PFSK-1 (cell line): Measurements from ENCODE around the gene PDE8A.

ENCODE experiments used
- FOXP2 ChIP-seq: optimal IDR thresholded peaks from 2 replicates; pipeline ENCODE3; 2011; ENCODE audit warnings: borderline replicate concordance, control low read depth, inconsistent platforms; ENCODE audit not compliant: insufficient read depth; ENCODE audit errors: extremely low read length, extremely low read depth
- POLR2AphosphoS5 ChIP-seq: IDR thresholded peaks from 2 replicates; pipeline ENCODE4 v1.6.1; 2012; ENCODE audit warnings: low read depth, mild to moderate bottlenecking, control low read depth, low read length, moderate library complexity
- SIN3A ChIP-seq: IDR thresholded peaks from 2 replicates; pipeline ENCODE4 v1.6.1; 2012; ENCODE audit warnings: mild to moderate bottlenecking, low read length, moderate library complexity, borderline replicate concordance; ENCODE audit not compliant: insufficient read depth
- TAF1 ChIP-seq: IDR thresholded peaks from 2 replicates; pipeline ENCODE4 v1.6.1; 2012; ENCODE audit warnings: low read length, control low read depth, borderline replicate concordance; ENCODE audit not compliant: insufficient read depth
- TF ChIP-seq, protein P1 (sequence below), 2 experiments: IDR thresholded peaks; 2 replicates each; pipeline versions ENCODE4 v1.6.1 to v1.8.0; 2011 to 2012; ENCODE audit warnings: low read depth in 2 of 2, low read length in 2 of 2, control low read depth in 1 of 2, inconsistent platforms in 1 of 2, mild to moderate bottlenecking in 1 of 2, moderate library complexity in 1 of 2; ENCODE audit not compliant: insufficient read depth in 1 of 2

PDE8A gene

DNA sequence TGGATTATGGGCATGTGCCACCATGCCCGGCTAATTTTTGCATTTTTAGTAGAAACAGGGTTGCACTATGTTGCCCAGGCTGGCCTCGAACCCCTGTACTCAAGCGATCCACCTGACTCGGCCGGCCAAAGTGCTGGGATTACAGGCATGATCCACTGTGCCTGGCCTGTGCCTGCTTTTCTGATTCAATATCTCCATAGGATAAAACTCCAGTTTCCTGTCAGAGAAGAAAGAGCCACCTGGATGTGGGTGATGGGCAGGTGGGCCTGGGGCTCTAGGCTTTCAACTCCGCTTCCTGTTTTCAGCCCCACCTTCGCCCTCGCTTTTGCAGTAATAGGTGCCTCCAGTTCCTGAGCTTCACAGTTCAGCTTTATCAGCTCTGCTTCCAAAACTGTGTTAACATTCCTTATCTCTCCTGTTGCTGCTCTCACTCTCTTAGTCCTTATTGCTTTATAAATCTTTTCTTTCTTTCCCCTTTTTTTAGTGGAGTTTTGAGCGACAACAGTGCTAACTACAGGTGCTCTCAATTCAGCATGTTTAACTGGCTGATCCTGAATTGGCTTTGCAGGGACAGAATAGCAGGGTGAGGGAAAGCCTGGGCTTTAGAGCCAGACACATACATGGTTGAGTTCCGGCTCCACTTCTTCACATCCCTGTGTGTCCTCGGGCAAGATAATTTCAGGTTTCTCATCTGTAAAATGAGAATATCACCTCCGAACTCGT is 21.1 kb upstream of the PDE8A start:
- no peak for TF ChIP-seq SIN3A
- TF ChIP-seq FOXP2: no peak
- TF ChIP-seq POLR2AphosphoS5: no peak
- TF ChIP-seq TAF1: no peak
- TF ChIP-seq, protein P1, sequence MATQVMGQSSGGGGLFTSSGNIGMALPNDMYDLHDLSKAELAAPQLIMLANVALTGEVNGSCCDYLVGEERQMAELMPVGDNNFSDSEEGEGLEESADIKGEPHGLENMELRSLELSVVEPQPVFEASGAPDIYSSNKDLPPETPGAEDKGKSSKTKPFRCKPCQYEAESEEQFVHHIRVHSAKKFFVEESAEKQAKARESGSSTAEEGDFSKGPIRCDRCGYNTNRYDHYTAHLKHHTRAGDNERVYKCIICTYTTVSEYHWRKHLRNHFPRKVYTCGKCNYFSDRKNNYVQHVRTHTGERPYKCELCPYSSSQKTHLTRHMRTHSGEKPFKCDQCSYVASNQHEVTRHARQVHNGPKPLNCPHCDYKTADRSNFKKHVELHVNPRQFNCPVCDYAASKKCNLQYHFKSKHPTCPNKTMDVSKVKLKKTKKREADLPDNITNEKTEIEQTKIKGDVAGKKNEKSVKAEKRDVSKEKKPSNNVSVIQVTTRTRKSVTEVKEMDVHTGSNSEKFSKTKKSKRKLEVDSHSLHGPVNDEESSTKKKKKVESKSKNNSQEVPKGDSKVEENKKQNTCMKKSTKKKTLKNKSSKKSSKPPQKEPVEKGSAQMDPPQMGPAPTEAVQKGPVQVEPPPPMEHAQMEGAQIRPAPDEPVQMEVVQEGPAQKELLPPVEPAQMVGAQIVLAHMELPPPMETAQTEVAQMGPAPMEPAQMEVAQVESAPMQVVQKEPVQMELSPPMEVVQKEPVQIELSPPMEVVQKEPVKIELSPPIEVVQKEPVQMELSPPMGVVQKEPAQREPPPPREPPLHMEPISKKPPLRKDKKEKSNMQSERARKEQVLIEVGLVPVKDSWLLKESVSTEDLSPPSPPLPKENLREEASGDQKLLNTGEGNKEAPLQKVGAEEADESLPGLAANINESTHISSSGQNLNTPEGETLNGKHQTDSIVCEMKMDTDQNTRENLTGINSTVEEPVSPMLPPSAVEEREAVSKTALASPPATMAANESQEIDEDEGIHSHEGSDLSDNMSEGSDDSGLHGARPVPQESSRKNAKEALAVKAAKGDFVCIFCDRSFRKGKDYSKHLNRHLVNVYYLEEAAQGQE (IDR thresholded peaks at IDR 0.05; ENCODE audit: insufficient read depth in 1 of 2, low read depth in 2 of 2, low read length in 2 of 2): no peak

DNA sequence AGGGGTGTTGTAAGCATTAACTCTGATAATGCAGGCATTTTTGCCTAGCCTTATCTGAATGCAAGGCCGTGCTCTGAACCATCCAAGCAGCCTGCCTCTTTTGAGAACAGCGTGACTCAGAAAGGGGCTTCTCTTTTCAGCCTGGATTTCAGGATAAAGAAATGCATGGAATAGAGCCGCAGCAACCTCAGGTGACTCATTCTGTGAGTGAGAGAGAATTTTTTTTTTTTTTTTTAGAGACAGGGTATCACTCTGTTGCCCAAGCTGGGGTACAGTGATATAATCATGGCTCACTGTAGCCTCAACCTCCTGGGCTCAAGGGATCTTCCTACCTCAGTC is 20.6 kb upstream of the PDE8A start:
- no peak for TF ChIP-seq POLR2AphosphoS5
- TF ChIP-seq TAF1: no peak
- TF ChIP-seq FOXP2: no peak
- no peak for TF ChIP-seq SIN3A
- TF ChIP-seq, protein P1 (IDR thresholded peaks at IDR 0.05; ENCODE audit: insufficient read depth in 1 of 2, low read depth in 2 of 2, low read length in 2 of 2): no peak

DNA sequence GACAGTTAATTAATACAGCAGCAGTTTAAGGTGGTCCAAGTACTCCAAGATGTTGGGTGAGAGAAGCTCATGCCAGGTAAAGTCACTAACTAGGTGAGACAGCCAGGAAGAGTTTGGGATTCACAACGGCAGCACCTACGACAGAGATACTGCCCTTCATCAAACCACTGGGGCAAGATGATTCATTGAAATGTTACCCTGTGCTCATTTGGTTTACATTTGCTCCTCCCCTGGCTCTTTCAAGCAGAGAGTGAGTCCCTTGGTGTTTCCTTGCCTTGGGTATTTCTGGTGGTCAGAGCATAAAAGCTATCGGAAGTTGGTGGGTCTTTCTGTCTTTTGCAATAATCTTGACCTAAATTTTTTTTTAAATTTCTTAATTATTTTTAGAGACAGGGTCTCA is 19.9 kb upstream of the PDE8A start:
- TF ChIP-seq FOXP2: no peak
- TF ChIP-seq SIN3A: no peak
- TF ChIP-seq POLR2AphosphoS5: no peak
- TF ChIP-seq, protein P1 (IDR thresholded peaks at IDR 0.05; ENCODE audit: insufficient read depth in 1 of 2, low read depth in 2 of 2, low read length in 2 of 2): no peak
- no peak for TF ChIP-seq TAF1

DNA sequence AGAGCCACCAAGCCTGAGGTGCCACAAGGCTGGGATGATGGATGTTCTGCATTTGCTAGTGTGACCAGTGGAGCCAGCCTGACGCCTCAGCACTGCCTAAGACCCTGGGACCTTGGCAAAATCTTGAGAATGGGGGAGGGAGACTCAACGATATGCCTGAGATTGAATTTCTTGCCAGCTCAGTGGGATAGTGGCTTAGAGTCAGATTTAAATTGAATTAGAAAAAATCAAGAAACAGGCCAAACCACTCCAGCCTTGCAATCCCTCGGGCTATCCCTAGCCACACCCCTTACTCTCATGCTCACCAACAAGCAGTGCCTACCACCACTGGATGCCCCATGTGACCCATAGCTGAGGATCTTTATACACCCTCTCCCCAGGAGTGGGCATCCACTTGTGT is 18.7 kb upstream of the PDE8A start:
- TF ChIP-seq FOXP2 (no peak), SIN3A (no peak), POLR2AphosphoS5 (no peak), TAF1 (no peak)
- TF ChIP-seq, protein P1 (IDR thresholded peaks at IDR 0.05; ENCODE audit: insufficient read depth in 1 of 2, low read depth in 2 of 2, low read length in 2 of 2): no peak

DNA sequence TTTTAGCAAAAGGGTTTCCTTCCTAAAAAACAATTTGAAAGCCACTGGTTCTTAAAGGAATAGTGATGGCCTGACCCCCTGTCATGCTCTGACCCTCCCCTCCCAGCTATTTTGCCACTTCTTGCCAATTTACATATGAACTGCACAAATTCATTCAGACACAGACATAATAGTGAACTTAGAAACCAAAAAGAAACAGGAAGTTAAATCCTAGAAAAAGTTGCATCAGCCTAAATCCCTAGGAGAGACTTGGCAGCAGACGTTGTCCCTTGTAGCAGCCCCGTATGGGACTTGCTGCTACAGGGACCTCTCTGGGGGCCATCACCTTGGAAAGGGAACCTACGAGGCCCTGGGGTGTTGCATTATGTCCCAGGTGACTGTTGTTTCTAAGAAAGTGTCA is 14.3 kb upstream of the PDE8A start:
- TF ChIP-seq POLR2AphosphoS5 (no peak), TAF1 (no peak), SIN3A (no peak), FOXP2 (no peak)
- TF ChIP-seq, protein P1 (IDR thresholded peaks at IDR 0.05; ENCODE audit: insufficient read depth in 1 of 2, low read depth in 2 of 2, low read length in 2 of 2): no peak
